ENCODE measurements around the gene PKP4. TPM values are rescaled to one million over a fixed set of nuclear protein-coding genes. Genes with fewer than 3 reads are reported as not detected.

The PKP4 gene
- total RNA-seq, 2 donors from 2014 or later, result 90.5 to 102 TPM

- no peak for DNase-seq
- H3K4me1 Mint-ChIP-seq, result peaks cover 7% of the 10 kb centered on the region
- H3K9me3 Mint-ChIP-seq, result peaks cover 11% of the 10 kb centered on the region
- no peak overlapping the region for H3K27ac Mint-ChIP-seq
- Histone ChIP-seq H3K9ac (ENCODE audit: extremely low read depth, low read length, poor library complexity, severe bottlenecking) (no peak overlapping the region), H3K27me3 (ENCODE audit: control insufficient read depth, insufficient read depth, low read length, poor library complexity, severe bottlenecking) (no peaks in the 10 kb centered on the region), H3K27ac (ENCODE audit: low read depth, low read length) (no peak overlapping the region), H3K4me3 (ENCODE audit: low read length) (no peak overlapping the region), H3K4me1 (ENCODE audit: control insufficient read depth, insufficient read depth, low read length) (peaks cover 3% of the 10 kb centered on the region), H3K36me3 (ENCODE audit: control insufficient read depth, insufficient read depth, low read length) (no peaks in the 10 kb centered on the region), H3K9me3 (ENCODE audit: control insufficient read depth, low read length) (peaks cover 4% of the 10 kb centered on the region)
- H3K36me3 Mint-ChIP-seq (ENCODE audit: low read depth), result no peaks in the 10 kb centered on the region
- H3K4me3 Mint-ChIP-seq, result no peak overlapping the region
- WGBS, 2 experiments (ENCODE audit: insufficient coverage in 1 of 2, insufficient read length in 1 of 2), result 100% methylated on average over 1 to 2 of the region's 2 CpGs
- no peak for TF ChIP-seq CTCF (conservative IDR thresholded peaks at IDR 0.05)
- no peaks in the 10 kb centered on the region for H3K27me3 Mint-ChIP-seq (ENCODE audit: insufficient read depth)
Observed at GRCh38 chr2:158713523-158714138, 256.9 kb downstream of the PKP4 start.

- peaks cover 4% of the 10 kb centered on the region for H3K9me3 ChIP-seq (ENCODE audit: control insufficient read depth, low read length)
- Mint-ChIP-seq H3K9me3 (peaks cover 11% of the 10 kb centered on the region), H3K4me3 (no peak overlapping the region), H3K36me3 (ENCODE audit: low read depth) (no peaks in the 10 kb centered on the region), H3K4me1 (peaks cover 7% of the 10 kb centered on the region), H3K27me3 (ENCODE audit: insufficient read depth) (no peaks in the 10 kb centered on the region), H3K27ac (no peak overlapping the region)
- no peak overlapping the region for H3K9ac ChIP-seq (ENCODE audit: extremely low read depth, low read length, poor library complexity, severe bottlenecking)
- H3K27ac ChIP-seq (ENCODE audit: low read depth, low read length), result no peak overlapping the region
- TF ChIP-seq CTCF (conservative IDR thresholded peaks at IDR 0.05), result no peak
- no peak overlapping the region for H3K4me3 ChIP-seq (ENCODE audit: low read length)
- no peaks in the 10 kb centered on the region for H3K27me3 ChIP-seq (ENCODE audit: control insufficient read depth, insufficient read depth, low read length, poor library complexity, severe bottlenecking)
- WGBS, 2 experiments (ENCODE audit: insufficient coverage in 1 of 2, insufficient read length in 1 of 2), result 67 to 73% methylated on average over 3 to 4 of the region's 4 CpGs
- H3K4me1 ChIP-seq (ENCODE audit: control insufficient read depth, insufficient read depth, low read length), result peaks cover 3% of the 10 kb centered on the region
- no peaks in the 10 kb centered on the region for H3K36me3 ChIP-seq (ENCODE audit: control insufficient read depth, insufficient read depth, low read length)
- DNase-seq, result no peak
Observed at GRCh38 chr2:158714420-158714819, 257.7 kb downstream of the PKP4 start.

DNA sequence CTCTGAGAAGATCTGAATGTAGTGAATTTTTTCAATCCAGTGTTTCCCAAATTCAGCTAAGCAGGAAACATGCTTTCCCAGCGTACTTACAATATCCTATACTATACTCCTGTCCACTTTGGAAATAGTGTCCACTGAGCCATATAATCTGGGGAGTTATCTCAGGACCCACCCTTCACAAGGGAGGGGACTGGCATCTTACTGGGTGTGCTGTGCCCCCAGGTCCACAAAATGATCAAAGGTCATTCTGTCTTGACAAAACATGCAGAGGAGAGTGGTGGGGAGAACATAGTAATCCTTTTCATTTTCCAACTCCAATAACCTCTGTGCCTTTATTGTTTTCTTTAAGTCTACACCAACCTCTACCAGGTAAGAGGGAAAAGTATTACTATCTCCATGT lies 258.6 kb downstream of the PKP4 start:
- H3K27me3 ChIP-seq (ENCODE audit: control insufficient read depth, insufficient read depth, low read length, poor library complexity, severe bottlenecking), result no peaks in the 10 kb centered on the region
- H3K9me3 Mint-ChIP-seq, result peaks cover 6% of the 10 kb centered on the region
- H3K4me1 Mint-ChIP-seq, result peaks cover 7% of the 10 kb centered on the region
- no peak for TF ChIP-seq CTCF (conservative IDR thresholded peaks at IDR 0.05)
- H3K4me3 Mint-ChIP-seq, result no peak overlapping the region
- no peak for DNase-seq
- H3K9me3 ChIP-seq (ENCODE audit: control insufficient read depth, low read length), result peaks cover 4% of the 10 kb centered on the region
- 88 to 100% methylated on average over 1 of the region's 1 CpG for WGBS, 2 experiments (ENCODE audit: insufficient coverage in 1 of 2, insufficient read length in 1 of 2)
- H3K36me3 ChIP-seq (ENCODE audit: control insufficient read depth, insufficient read depth, low read length), result no peaks in the 10 kb centered on the region
- no peak overlapping the region for H3K4me3 ChIP-seq (ENCODE audit: low read length)
- no peak overlapping the region for H3K27ac ChIP-seq (ENCODE audit: low read depth, low read length)
- peaks cover 1% of the 10 kb centered on the region for H3K27me3 Mint-ChIP-seq (ENCODE audit: insufficient read depth)
- H3K4me1 ChIP-seq (ENCODE audit: control insufficient read depth, insufficient read depth, low read length), result peaks cover 3% of the 10 kb centered on the region
- H3K9ac ChIP-seq (ENCODE audit: extremely low read depth, low read length, poor library complexity, severe bottlenecking), result no peak overlapping the region
- H3K36me3 Mint-ChIP-seq (ENCODE audit: low read depth), result no peaks in the 10 kb centered on the region
- no peak overlapping the region for H3K27ac Mint-ChIP-seq

Data from endodermal cell (in vitro differentiated cells).